ENCODE measurements around the gene PCYOX1L. TPM values are rescaled to one million over a fixed set of nuclear protein-coding genes. Genes with fewer than 3 reads are reported as not detected.

The PCYOX1L gene
- total RNA-seq, 1 experiment from 2014 or later: 1.8 TPM

DNA sequence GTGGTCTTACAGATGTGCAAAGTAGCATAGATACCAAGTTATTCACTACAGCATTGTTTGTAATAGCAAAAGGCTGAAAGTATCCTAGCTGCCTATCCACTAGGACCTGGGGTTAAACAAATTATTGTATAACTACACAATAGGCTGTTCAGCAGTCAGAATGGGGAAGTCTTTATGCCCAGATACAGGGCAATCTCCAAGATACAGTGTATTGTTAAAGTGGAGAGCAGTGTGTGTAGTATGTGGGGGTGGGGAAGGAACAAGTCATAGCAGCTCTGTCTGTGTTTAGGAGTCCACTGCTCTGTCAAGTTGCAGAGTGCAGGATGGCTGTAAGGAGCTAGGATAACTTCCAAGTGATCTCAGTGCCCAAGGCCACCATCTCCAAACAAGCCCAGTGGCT lies 5.5 kb downstream of the PCYOX1L start:
- intact Hi-C loops (cut with micrococcal nuclease; ENCODE audit: unreplicated experiment): no loop called here
- Histone ChIP-seq H3K4me3 (ENCODE audit: low read depth, low read length, poor library complexity, severe bottlenecking) (no peak overlapping the region), H3K27me3 (replicated peaks; ENCODE audit: insufficient read depth, low read depth, low read length, poor library complexity) (no peaks in the 10 kb centered on the region), H3K9me3 (ENCODE audit: low read depth, low read length, poor library complexity, severe bottlenecking) (no peaks in the 10 kb centered on the region), H3K4me1 (ENCODE audit: insufficient read depth, low read length, poor library complexity, severe bottlenecking) (peaks cover 3% of the 10 kb centered on the region), H3K27ac (ENCODE audit: low read depth, low read length, poor library complexity, severe bottlenecking) (no peak overlapping the region), H3K36me3 (ENCODE audit: insufficient read depth, low read length, poor library complexity, severe bottlenecking) (no peaks in the 10 kb centered on the region)
- no TSS peak for BruUV-seq (replicated peaks)
- no peak for DNase-seq (ENCODE audit: low spot score)
- ChIA-PET CTCF (no interaction called here), POLR2A (ENCODE audit: low non-redundant PET) (no interaction called here)
- no peak for TF ChIP-seq EZH2 (IDR thresholded peaks at IDR 0.05; ENCODE audit: borderline replicate concordance, low read depth, low read length, poor library complexity, severe bottlenecking)
- TF ChIP-seq, protein P1, sequence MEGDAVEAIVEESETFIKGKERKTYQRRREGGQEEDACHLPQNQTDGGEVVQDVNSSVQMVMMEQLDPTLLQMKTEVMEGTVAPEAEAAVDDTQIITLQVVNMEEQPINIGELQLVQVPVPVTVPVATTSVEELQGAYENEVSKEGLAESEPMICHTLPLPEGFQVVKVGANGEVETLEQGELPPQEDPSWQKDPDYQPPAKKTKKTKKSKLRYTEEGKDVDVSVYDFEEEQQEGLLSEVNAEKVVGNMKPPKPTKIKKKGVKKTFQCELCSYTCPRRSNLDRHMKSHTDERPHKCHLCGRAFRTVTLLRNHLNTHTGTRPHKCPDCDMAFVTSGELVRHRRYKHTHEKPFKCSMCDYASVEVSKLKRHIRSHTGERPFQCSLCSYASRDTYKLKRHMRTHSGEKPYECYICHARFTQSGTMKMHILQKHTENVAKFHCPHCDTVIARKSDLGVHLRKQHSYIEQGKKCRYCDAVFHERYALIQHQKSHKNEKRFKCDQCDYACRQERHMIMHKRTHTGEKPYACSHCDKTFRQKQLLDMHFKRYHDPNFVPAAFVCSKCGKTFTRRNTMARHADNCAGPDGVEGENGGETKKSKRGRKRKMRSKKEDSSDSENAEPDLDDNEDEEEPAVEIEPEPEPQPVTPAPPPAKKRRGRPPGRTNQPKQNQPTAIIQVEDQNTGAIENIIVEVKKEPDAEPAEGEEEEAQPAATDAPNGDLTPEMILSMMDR (conservative IDR thresholded peaks at IDR 0.05; ENCODE audit: low read depth, low read length): no peak

DNA sequence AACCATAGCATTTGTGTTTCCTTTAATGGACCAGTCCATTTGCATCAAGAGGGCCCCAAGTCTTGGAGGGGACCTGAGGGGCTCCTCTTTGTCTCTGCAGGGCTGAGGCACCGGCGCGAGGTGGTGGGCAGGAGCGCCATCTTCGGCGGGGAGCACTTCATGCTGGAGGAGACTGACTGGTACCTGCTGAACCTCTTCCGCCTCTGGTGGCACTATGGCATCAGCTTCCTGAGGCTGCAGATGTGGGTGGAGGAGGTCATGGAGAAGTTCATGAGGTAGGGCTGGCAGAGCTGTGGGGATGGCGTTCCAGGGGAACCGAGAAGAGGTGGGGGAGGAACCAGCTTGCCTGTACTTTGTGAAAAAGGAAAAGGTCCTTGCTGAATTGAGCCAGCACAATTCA lies 6.1 kb downstream of the PCYOX1L start:
- no peak overlapping the region for H3K27ac ChIP-seq (ENCODE audit: low read depth, low read length, poor library complexity, severe bottlenecking)
- H3K4me1 ChIP-seq (ENCODE audit: insufficient read depth, low read length, poor library complexity, severe bottlenecking): no peaks in the 10 kb centered on the region
- H3K36me3 ChIP-seq (ENCODE audit: insufficient read depth, low read length, poor library complexity, severe bottlenecking): no peaks in the 10 kb centered on the region
- H3K27me3 ChIP-seq (replicated peaks; ENCODE audit: insufficient read depth, low read depth, low read length, poor library complexity): no peaks in the 10 kb centered on the region
- ChIA-PET POLR2A (ENCODE audit: low non-redundant PET) (no interaction called here), CTCF (no interaction called here)
- no peak for TF ChIP-seq EZH2 (IDR thresholded peaks at IDR 0.05; ENCODE audit: borderline replicate concordance, low read depth, low read length, poor library complexity, severe bottlenecking)
- TF ChIP-seq, protein P1 (conservative IDR thresholded peaks at IDR 0.05; ENCODE audit: low read depth, low read length): no peak
- intact Hi-C loops (cut with micrococcal nuclease; ENCODE audit: unreplicated experiment): no loop called here
- BruUV-seq (replicated peaks): no TSS peak
- DNase-seq (ENCODE audit: low spot score): no peak
- H3K4me3 ChIP-seq (ENCODE audit: low read depth, low read length, poor library complexity, severe bottlenecking): no peak overlapping the region
- no peaks in the 10 kb centered on the region for H3K9me3 ChIP-seq (ENCODE audit: low read depth, low read length, poor library complexity, severe bottlenecking)

DNA sequence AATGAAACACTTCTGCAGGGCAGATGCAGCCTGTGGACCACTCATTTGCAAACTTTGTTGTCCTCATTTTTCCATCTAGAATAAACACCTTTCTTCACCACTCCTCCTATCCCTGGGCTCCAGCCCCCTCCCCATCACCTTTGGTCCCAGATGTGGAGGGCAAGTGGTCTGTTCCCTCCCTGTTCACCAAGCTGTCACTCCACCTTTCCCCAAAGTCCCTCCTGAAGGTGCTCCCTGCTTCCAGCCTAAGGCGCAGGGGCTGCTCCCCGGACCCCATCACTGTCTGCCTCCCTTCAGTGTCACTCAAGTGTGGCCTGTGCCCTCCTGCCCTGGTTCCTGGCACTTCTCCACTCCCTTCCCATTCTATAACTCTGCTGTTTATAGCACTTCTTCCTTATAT lies 6.9 kb downstream of the PCYOX1L start:
- H3K27ac ChIP-seq (ENCODE audit: low read depth, low read length, poor library complexity, severe bottlenecking): no peak overlapping the region
- CTCF ChIA-PET: no interaction called here
- no peaks in the 10 kb centered on the region for H3K9me3 ChIP-seq (ENCODE audit: low read depth, low read length, poor library complexity, severe bottlenecking)
- no peak overlapping the region for H3K4me3 ChIP-seq (ENCODE audit: low read depth, low read length, poor library complexity, severe bottlenecking)
- no peaks in the 10 kb centered on the region for H3K27me3 ChIP-seq (replicated peaks; ENCODE audit: insufficient read depth, low read depth, low read length, poor library complexity)
- POLR2A ChIA-PET (ENCODE audit: low non-redundant PET): no interaction called here
- H3K4me1 ChIP-seq (ENCODE audit: insufficient read depth, low read length, poor library complexity, severe bottlenecking): no peaks in the 10 kb centered on the region
- TF ChIP-seq, protein P1 (conservative IDR thresholded peaks at IDR 0.05; ENCODE audit: low read depth, low read length): no peak
- no peak for TF ChIP-seq EZH2 (IDR thresholded peaks at IDR 0.05; ENCODE audit: borderline replicate concordance, low read depth, low read length, poor library complexity, severe bottlenecking)
- intact Hi-C loops (cut with micrococcal nuclease; ENCODE audit: unreplicated experiment): loop anchor here (5.0 kb wide), 1 partner anchor 68 kb away; no protein-coding TSS in a partner anchor
- H3K36me3 ChIP-seq (ENCODE audit: insufficient read depth, low read length, poor library complexity, severe bottlenecking): no peaks in the 10 kb centered on the region
- no TSS peak for BruUV-seq (replicated peaks)
- DNase-seq (ENCODE audit: low spot score): no peak

All from A673 (cell line).